H1 (cell line): ENCODE results near the gene BASP1. TPM values are rescaled to one million over a fixed set of nuclear protein-coding genes. Genes with fewer than 3 reads are reported as not detected.

Experiments
- CTCF ChIA-PET: fragments of 300-600 bp; sonication (Branson Sonifier 250); formaldehyde crosslinking; loops from one replicate; lab custom pipeline; 2021; ENCODE audit not compliant: partially characterized antibody; lab: Charles Lee
- POLR2A ChIA-PET: fragments of 300-600 bp; sonication (Branson Sonifier 250); formaldehyde crosslinking; loops from one replicate; lab custom pipeline; 2021; ENCODE audit warnings: inconsistent platforms; ENCODE audit not compliant: partially characterized antibody; lab: Charles Lee
- DNase-seq, 2 experiments: peaks; one replicate each; pipeline versions ENCODE4 v3.0.0 to v3.0.0-alpha.2; 2010 to 2022; ENCODE audit warnings: low spot score in 2 of 2, low read depth in 1 of 2, mixed read lengths in 1 of 2
- FAIRE-seq: peaks from 2 replicates; lab custom pipeline; 2011; peaks lifted over from hg19 to GRCh38; lab: Jason Lieb, UNC
- H2AFZ ChIP-seq: 2 replicates; pipeline ENCODE4 v1.8.1; 2012; ENCODE audit warnings: low read length, inconsistent platforms
- H2AK5ac ChIP-seq: 2 replicates; pipeline ENCODE4 v1.6.1; 2013; ENCODE audit warnings: low read depth, low read length
- H2BK120ac ChIP-seq: replicated peaks from 2 replicates; pipeline ENCODE3; 2013; ENCODE audit warnings: low read depth, low read length, inconsistent platforms
- H2BK12ac ChIP-seq: 2 replicates; pipeline ENCODE4 v1.6.1; 2013; ENCODE audit warnings: low read depth, low read length
- H2BK15ac ChIP-seq: 2 replicates; pipeline ENCODE4 v1.6.1; 2013; ENCODE audit warnings: low read length
- H2BK20ac ChIP-seq: 2 replicates; pipeline ENCODE4 v1.6.1; 2013; ENCODE audit warnings: low read length
- H2BK5ac ChIP-seq: 2 replicates; pipeline ENCODE4 v1.6.1; 2013; ENCODE audit warnings: low read depth, low read length
- H3K14ac ChIP-seq: 2 replicates; pipeline ENCODE4 v1.6.1; 2013; ENCODE audit warnings: inconsistent platforms; ENCODE audit not compliant: insufficient read length
- H3K18ac ChIP-seq: 2 replicates; pipeline ENCODE4 v1.6.1; 2013; ENCODE audit warnings: low read length; ENCODE audit errors: extremely low read depth
- H3K23ac ChIP-seq: 2 replicates; pipeline ENCODE4 v1.6.1; 2013; ENCODE audit warnings: inconsistent platforms; ENCODE audit not compliant: insufficient read length
- H3K23me2 ChIP-seq: 2 replicates; pipeline ENCODE4 v1.6.1; 2013; ENCODE audit warnings: low read depth, low read length
- H3K27ac ChIP-seq: 2 replicates; pipeline ENCODE4 v1.6.1; 2011; ENCODE audit warnings: low read depth, low read length, inconsistent platforms
- H3K27me3 ChIP-seq, 4 experiments: replicated peaks in 1 of 4; 1 replicate in 1 of 4; 2 replicates in 3 of 4; pipeline versions ENCODE4 v1.6.1 to v1.8.1; 2011 to 2013; ENCODE audit warnings: low read length in 3 of 4, mild to moderate bottlenecking in 3 of 4, inconsistent platforms in 2 of 4, mixed read lengths in 2 of 4, moderate library complexity in 1 of 4; ENCODE audit not compliant: control insufficient read depth in 3 of 4, insufficient read depth in 3 of 4; ENCODE audit errors: extremely low read depth in 1 of 4
- H3K36me3 ChIP-seq, 4 experiments: 2 replicates each; pipeline versions ENCODE4 v1.6.1 to v1.8.1; 2011 to 2013; ENCODE audit warnings: mild to moderate bottlenecking in 4 of 4, low read length in 3 of 4, moderate library complexity in 2 of 4, control low read depth in 1 of 4, inconsistent platforms in 1 of 4; ENCODE audit not compliant: insufficient read depth in 4 of 4, control insufficient read depth in 2 of 4
- H3K4ac ChIP-seq: replicated peaks from 2 replicates; pipeline ENCODE3; 2013; ENCODE audit warnings: low read length, low read depth, mixed read lengths, inconsistent platforms; ENCODE audit not compliant: insufficient read length
- H3K4me1 ChIP-seq, 4 experiments: replicated peaks in 1 of 4; 1 replicate in 1 of 4; 2 replicates in 3 of 4; pipeline versions ENCODE4 v1.6.1 to v1.8.1; 2011 to 2013; ENCODE audit warnings: low read length in 3 of 4, inconsistent platforms in 2 of 4, mixed read lengths in 1 of 4; ENCODE audit not compliant: insufficient read depth in 4 of 4, control insufficient read depth in 3 of 4
- H3K4me2 ChIP-seq, 2 experiments: 2 replicates each; pipeline versions ENCODE4 v1.6.1 to v1.8.1; 2011 to 2013; ENCODE audit warnings: low read depth in 2 of 2, low read length in 2 of 2, control low read depth in 1 of 2, inconsistent platforms in 1 of 2, mild to moderate bottlenecking in 1 of 2; ENCODE audit not compliant: insufficient read depth in 1 of 2
- H3K4me3 ChIP-seq, 4 experiments: fragments of 200-600, 300-600 bp in 1 of 4; sonication (generic), shearing (Covaris generic), sonication (Bioruptor Twin) in 1 of 4; 2 replicates each; pipeline versions ENCODE4 v1.5.1 to v1.8.1; 2011 to 2016; ENCODE audit warnings: low read length in 4 of 4, low read depth in 3 of 4, control low read depth in 2 of 4, inconsistent platforms in 2 of 4, mild to moderate bottlenecking in 2 of 4, mixed read lengths in 1 of 4, moderate library complexity in 1 of 4; ENCODE audit not compliant: insufficient read depth in 2 of 4; ENCODE audit errors: extremely low read depth in 1 of 4
- H3K56ac ChIP-seq: replicated peaks from 2 replicates; pipeline ENCODE3; 2013; ENCODE audit warnings: low read depth, mild to moderate bottlenecking, mixed read lengths, low read length, inconsistent platforms; ENCODE audit not compliant: insufficient read length
- H3K79me1 ChIP-seq: 2 replicates; pipeline ENCODE4 v1.6.1; 2013; ENCODE audit warnings: low read depth, low read length, control low read depth
- H3K79me2 ChIP-seq, 2 experiments: 2 replicates each; pipeline versions ENCODE4 v1.6.1 to v1.8.1; 2012 to 2013; ENCODE audit warnings: low read length in 2 of 2, mild to moderate bottlenecking in 2 of 2, inconsistent platforms in 1 of 2; ENCODE audit not compliant: insufficient read depth in 2 of 2, control insufficient read depth in 1 of 2
- H3K9ac ChIP-seq, 4 experiments: replicated peaks in 1 of 4; 1 replicate in 1 of 4; 2 replicates in 3 of 4; pipeline versions ENCODE4 v1.6.1 to v1.8.1; 2011 to 2013; ENCODE audit warnings: low read depth in 3 of 4, low read length in 3 of 4, control low read depth in 2 of 4, mild to moderate bottlenecking in 2 of 4, moderate library complexity in 2 of 4, inconsistent platforms in 1 of 4; ENCODE audit errors: extremely low read depth in 1 of 4
- H3K9me3 ChIP-seq, 2 experiments: 2 replicates each; pipeline versions ENCODE4 v1.6.1 to v1.8.1; 2012 to 2013; ENCODE audit warnings: mild to moderate bottlenecking in 2 of 2, moderate library complexity in 2 of 2, control low read depth in 1 of 2, inconsistent platforms in 1 of 2, low read depth in 1 of 2, low read length in 1 of 2, mixed read lengths in 1 of 2; ENCODE audit not compliant: insufficient read depth in 2 of 2
- H4K20me1 ChIP-seq, 2 experiments: replicated peaks in 1 of 2; 2 replicates each; pipeline versions ENCODE3 to v1.8.1; 2011 to 2013; ENCODE audit warnings: inconsistent platforms in 2 of 2, low read length in 2 of 2, mild to moderate bottlenecking in 1 of 2; ENCODE audit not compliant: insufficient read depth in 2 of 2, control insufficient read depth in 1 of 2
- H4K5ac ChIP-seq: 2 replicates; pipeline ENCODE4 v1.6.1; 2013; ENCODE audit warnings: low read length, low read depth, mixed read lengths, inconsistent platforms; ENCODE audit not compliant: insufficient read length
- H4K8ac ChIP-seq: 2 replicates; pipeline ENCODE4 v1.8.0; 2013; ENCODE audit warnings: mild to moderate bottlenecking, moderate library complexity, low read length, inconsistent platforms; ENCODE audit not compliant: insufficient read depth; ENCODE audit errors: extremely low read depth
- H4K91ac ChIP-seq: replicated peaks from 2 replicates; pipeline ENCODE3; 2013; ENCODE audit warnings: low read length, mixed read lengths, inconsistent platforms; ENCODE audit not compliant: insufficient read length
- CBX5 ChIP-seq: fragments of 300-800, 300-1000 bp; sonication (generic); IDR thresholded peaks from 2 replicates; pipeline ENCODE4 v1.7.1; 2016; ENCODE audit warnings: antibody characterized with exemption, low read length, low read depth
- CEBPB ChIP-seq: IDR thresholded peaks from 2 replicates; pipeline ENCODE4 v1.6.1; 2012; ENCODE audit warnings: low read depth, low read length
- CHD1 ChIP-seq: IDR thresholded peaks from 2 replicates; pipeline ENCODE4 v1.6.1; 2012; ENCODE audit warnings: low read depth, low read length, improper control_type of control experiment
- CREB1 ChIP-seq: IDR thresholded peaks from 2 replicates; pipeline ENCODE4 v1.6.1; 2012; ENCODE audit warnings: inconsistent platforms
- EGR1 ChIP-seq: IDR thresholded peaks from 2 replicates; pipeline ENCODE4 v1.6.1; 2011; ENCODE audit warnings: low read depth, low read length, borderline replicate concordance
- JUN ChIP-seq: IDR thresholded peaks from 2 replicates; pipeline ENCODE4 v1.6.1; 2011; ENCODE audit warnings: low read depth, mild to moderate bottlenecking, improper control_type of control experiment, low read length
- JUND ChIP-seq: IDR thresholded peaks from 2 replicates; pipeline ENCODE4 v1.6.1; 2011; ENCODE audit warnings: mild to moderate bottlenecking, improper control_type of control experiment, low read length
- KDM4A ChIP-seq: IDR thresholded peaks from one replicate; pipeline ENCODE4 v1.7.1; 2012; ENCODE audit warnings: low read depth, mild to moderate bottlenecking, moderate library complexity, low read length, inconsistent platforms; ENCODE audit not compliant: severe bottlenecking
- RBBP5 ChIP-seq: IDR thresholded peaks from 2 replicates; pipeline ENCODE4 v1.7.1; 2012; ENCODE audit warnings: low read depth, mild to moderate bottlenecking, inconsistent platforms, low read length, moderate library complexity, borderline replicate concordance
- RFX5 ChIP-seq: IDR thresholded peaks from 2 replicates; pipeline ENCODE4 v1.6.1; 2011; ENCODE audit warnings: low read depth, low read length, improper control_type of control experiment, borderline replicate concordance
- RNF2 ChIP-seq: fragments of 200-900, 300-1000 bp; sonication (generic); IDR thresholded peaks from 2 replicates; pipeline ENCODE4 v1.7.1; 2016; ENCODE audit warnings: borderline replicate concordance, low read depth, mild to moderate bottlenecking, antibody characterized with exemption, low read length; ENCODE audit not compliant: poor library complexity, severe bottlenecking; ENCODE audit errors: missing control alignments
- RXRA ChIP-seq: IDR thresholded peaks from 2 replicates; pipeline ENCODE4 v1.6.1; 2011; ENCODE audit warnings: low read depth, mild to moderate bottlenecking, low read length, moderate library complexity; ENCODE audit not compliant: insufficient read depth
- SIRT6 ChIP-seq: IDR thresholded peaks from one replicate; pipeline ENCODE4 v1.7.1; 2012; ENCODE audit warnings: low read length, inconsistent platforms
- SP2 ChIP-seq: IDR thresholded peaks from 2 replicates; pipeline ENCODE4 v1.6.1; 2012; ENCODE audit warnings: mild to moderate bottlenecking, low read length, inconsistent platforms
- YY1 ChIP-seq: IDR thresholded peaks from 2 replicates; pipeline ENCODE4 v1.6.1; 2011; ENCODE audit warnings: low read depth, mild to moderate bottlenecking, low read length
- WGBS, 2 experiments: shearing (Covaris generic) in 1 of 2; methylation state at CpG; one replicate each; pipeline versions ENCODE4 v1.1.6 to v1.1.7; 2013 to 2015; ENCODE audit warnings: low lambda C conversion rate in 2 of 2, mixed read lengths in 2 of 2, inconsistent platforms in 1 of 2, low coverage in 1 of 2, missing lambda C conversion rate in 1 of 2; ENCODE audit not compliant: insufficient replicate concordance in 2 of 2, insufficient coverage in 1 of 2, insufficient read length in 1 of 2; ENCODE audit errors: extremely low coverage in 1 of 2, missing lambda C conversion rate in 1 of 2; 5-methylcytosine and 5-hydroxymethylcytosine counted together
- polyA plus RNA-seq, 7 experiments: library from polyadenylated mRNA; depleted of rRNA in 3 of 7; stranded (reverse) in 5 of 7; unstranded in 2 of 7; fragments of >200 nt in 5 of 7; fragments of 200-250 nt in 2 of 7; gene quantifications; 1 replicate in 5 of 7; 2 replicates in 1 of 7; 4 replicates in 1 of 7; pipeline versions ENCODE4 v1.2.1 to v1.2.3, GENCODE V29; 2011 to 2013; ENCODE audit warnings: missing spikeins in 2 of 7, mixed read lengths in 2 of 7
- total RNA-seq: library from RNA; stranded (reverse); fragmentation: NEBNext Ultra II Directional; extraction: Animal tissue kit (Norgen Biotek cat#: 25700); gene quantifications from 2 replicates; pipeline ENCODE4 v1.2.1, GENCODE V29; 2021

The BASP1 gene
- total and polyA plus RNA-seq, 2 of the 8 experiments (the other 6 are each of a cell fraction or from before 2014, with no cell fraction given) = 95.2 to 104 TPM

DNA sequence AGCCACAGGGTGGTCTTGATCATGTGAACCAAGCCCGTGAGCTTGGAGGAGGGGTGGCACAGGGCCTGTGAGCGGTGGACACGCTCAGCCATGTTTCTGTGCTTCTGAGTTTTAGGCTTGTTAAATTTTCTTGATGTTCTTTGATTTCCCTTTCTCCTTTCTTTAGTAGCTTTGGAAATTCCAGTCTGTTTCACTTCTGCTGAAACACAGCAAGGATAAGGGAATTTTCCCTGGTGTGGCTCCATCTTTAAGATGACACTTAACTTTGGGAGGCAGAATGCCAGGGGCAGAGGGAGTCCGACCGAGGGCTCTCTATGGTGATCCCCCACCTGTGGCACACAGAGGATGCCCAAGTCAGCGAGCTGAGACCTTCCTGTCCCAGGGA lies 29.7 kb upstream of the BASP1 start:
- Histone ChIP-seq H3K23me2 (no peaks in the 10 kb centered on the region), H3K79me1 (no peaks in the 10 kb centered on the region), H3K9ac (no peak overlapping the region), H2AK5ac (0 out of 2 replicates have a peak overlapping the region, but pooled peaks have one; percentile 10), H3K14ac (no peak overlapping the region), H3K9me3 (no peaks in the 10 kb centered on the region), H4K20me1 (no peaks in the 10 kb centered on the region), H3K4me3 (no peak overlapping the region), H2AFZ (no peak overlapping the region), H3K79me2 (no peaks in the 10 kb centered on the region), H2BK12ac (no peak overlapping the region), H3K27me3 (no peaks in the 10 kb centered on the region), H4K5ac (no peak overlapping the region), H3K36me3 (no peaks in the 10 kb centered on the region), H4K91ac (no peak overlapping the region), H2BK5ac (no peak overlapping the region), H3K4me1 (peaks cover 0 to 12% (median 2%) of the 10 kb centered on the region in 4 experiments; a peak in 4 of 7 replicates), H3K18ac (no peak overlapping the region), H2BK120ac (no peak overlapping the region), H3K56ac (no peak overlapping the region), H3K4me2 (no peak overlapping the region), H3K23ac (no peak overlapping the region), H3K4ac (no peak overlapping the region), H2BK15ac (0 out of 2 replicates have a peak overlapping the region, but pooled peaks have one; percentile 76), H4K8ac (no peak overlapping the region), H3K27ac (no peak overlapping the region), H2BK20ac (no peak overlapping the region)
- no peak for DNase-seq
- FAIRE-seq = no peak
- TF ChIP-seq SIRT6 = no peak
- TF ChIP-seq EGR1 = no peak
- no peak for TF ChIP-seq RNF2
- no peak for TF ChIP-seq YY1
- no peak for TF ChIP-seq KDM4A
- TF ChIP-seq CEBPB = no peak
- no peak for TF ChIP-seq CHD1
- TF ChIP-seq JUN = no peak
- TF ChIP-seq CBX5 = no peak
- TF ChIP-seq SP2 = no peak
- TF ChIP-seq RBBP5 = no peak
- no peak for TF ChIP-seq RXRA
- TF ChIP-seq JUND = no peak
- no peak for TF ChIP-seq CREB1
- TF ChIP-seq RFX5 = no peak
- WGBS, 2 experiments = 88% methylated on average over 6 of the region's 6 CpGs; no CpG with 5 or more reads in 1 of the 2 experiments
- ChIA-PET POLR2A (no interaction called here), CTCF (interaction anchor here (0.7 to 4.9 kb wide), 10 partner anchors 14 to 413 kb away, joined by 3 to 59 read pairs (median 3); no protein-coding TSS in a partner anchor)
